ENCODE measurements around the gene APLNR. TPM values are rescaled to one million over a fixed set of nuclear protein-coding genes. Genes with fewer than 3 reads are reported as not detected.

APLNR gene
- total and polyA plus RNA-seq, 2 of the 8 experiments (the other 6 are each of a cell fraction or from before 2014, with no cell fraction given): 0.80 TPM; not detected in 1

GRCh38 chr11:57248780-57249383 is 11.8 kb upstream of the APLNR start:
- Histone ChIP-seq H2BK15ac (ENCODE audit: low read length) (0 out of 2 replicates have a peak overlapping the region, but pooled peaks have one; percentile 47), H3K18ac (ENCODE audit: extremely low read depth, low read length) (no peak overlapping the region), H3K14ac (ENCODE audit: insufficient read length) (no peak overlapping the region), H3K79me2 (ENCODE audit: control insufficient read depth in 1 of 2, insufficient read depth in 2 of 2, low read length in 2 of 2) (no peaks in the 10 kb centered on the region), H2BK120ac (replicated peaks; ENCODE audit: low read depth, low read length) (no peak overlapping the region), H3K9me3 (ENCODE audit: insufficient read depth in 2 of 2, low read depth in 1 of 2, low read length in 1 of 2) (no peaks in the 10 kb centered on the region), H4K8ac (ENCODE audit: extremely low read depth, insufficient read depth, low read length) (no peak overlapping the region), H4K91ac (replicated peaks; ENCODE audit: insufficient read length, low read length) (no peak overlapping the region), H3K4me1 (replicated peaks in 1 of 4; ENCODE audit: control insufficient read depth in 3 of 4, insufficient read depth in 4 of 4, low read length in 3 of 4) (peaks cover 0 to 2% (median 0%) of the 10 kb centered on the region in 4 experiments; a peak in 1 of 7 replicates), H3K23ac (ENCODE audit: insufficient read length) (no peak overlapping the region), H3K4me3 (ENCODE audit: extremely low read depth in 1 of 4, insufficient read depth in 2 of 4, low read depth in 3 of 4, low read length in 4 of 4) (no peak overlapping the region), H2BK12ac (ENCODE audit: low read depth, low read length) (no peak overlapping the region; the same call in 1 of the 2 replicates), H3K27me3 (replicated peaks in 1 of 4; ENCODE audit: control insufficient read depth in 3 of 4, extremely low read depth in 1 of 4, insufficient read depth in 3 of 4, low read length in 3 of 4) (no peaks in the 10 kb centered on the region), H2AK5ac (ENCODE audit: low read depth, low read length) (no peak overlapping the region), H3K23me2 (ENCODE audit: low read depth, low read length) (no peaks in the 10 kb centered on the region), H3K4me2 (ENCODE audit: insufficient read depth in 1 of 2, low read depth in 2 of 2, low read length in 2 of 2) (no peak overlapping the region), H3K56ac (replicated peaks; ENCODE audit: insufficient read length, low read depth, low read length) (no peak overlapping the region), H3K79me1 (ENCODE audit: low read depth, low read length) (no peaks in the 10 kb centered on the region), H3K4ac (replicated peaks; ENCODE audit: insufficient read length, low read depth, low read length) (no peak overlapping the region), H4K5ac (ENCODE audit: insufficient read length, low read depth, low read length) (no peak overlapping the region), H3K36me3 (ENCODE audit: control insufficient read depth in 2 of 4, insufficient read depth in 4 of 4, low read length in 3 of 4) (no peaks in the 10 kb centered on the region), H3K9ac (replicated peaks in 1 of 4; ENCODE audit: extremely low read depth in 1 of 4, low read depth in 3 of 4, low read length in 3 of 4) (no peak overlapping the region), H2BK20ac (ENCODE audit: low read length) (no peak overlapping the region), H4K20me1 (replicated peaks in 1 of 2; ENCODE audit: control insufficient read depth in 1 of 2, insufficient read depth in 2 of 2, low read length in 2 of 2) (no peaks in the 10 kb centered on the region), H2AFZ (ENCODE audit: low read length) (0 out of 2 replicates have a peak overlapping the region, but pooled peaks have one; percentile 72), H3K27ac (ENCODE audit: low read depth, low read length) (no peak overlapping the region), H2BK5ac (ENCODE audit: low read depth, low read length) (no peak overlapping the region)
- DNase-seq (ENCODE audit: low read depth in 1 of 2, low spot score in 2 of 2): peak; percentile 70 to 85
- CTCF ChIA-PET (ENCODE audit: partially characterized antibody): interaction anchor here (0.6 to 33.7 kb wide), 73 partner anchors 9 to 1303 kb away, joined by 3 to 942 read pairs (median 6); partner anchors contain the start of genes APLNR and LRRC55
- POLR2A ChIA-PET (ENCODE audit: partially characterized antibody): interaction anchor here (0.8 to 1.5 kb wide), 3 partner anchors 76 to 118 kb away, joined by 3 to 6 read pairs (median 4); no protein-coding TSS in a partner anchor
- FAIRE-seq: peak; percentile 52
- 45% methylated on average over 7 of the region's 9 CpGs; no CpG with 5 or more reads in 1 of the 2 experiments for WGBS, 2 experiments (ENCODE audit: extremely low coverage in 1 of 2, insufficient coverage in 1 of 2, insufficient read length in 1 of 2, insufficient replicate concordance in 2 of 2, low coverage in 1 of 2, low lambda C conversion rate in 2 of 2, missing lambda C conversion rate in 1 of 2)
- no peak for TF ChIP-seq E2F6 (IDR thresholded peaks at IDR 0.05)
- no peak for TF ChIP-seq KDM5A (IDR thresholded peaks at IDR 0.05; ENCODE audit: low read length)
- TF ChIP-seq TEAD4 (IDR thresholded peaks at IDR 0.05; ENCODE audit: low read depth, low read length): no peak
- no peak for TF ChIP-seq CREB1 (IDR thresholded peaks at IDR 0.05)
- TF ChIP-seq EZH2 (IDR thresholded peaks at IDR 0.05; ENCODE audit: low read depth, low read length, severe bottlenecking): no peak
- TF ChIP-seq NRF1 (IDR thresholded peaks at IDR 0.05; ENCODE audit: low read depth, low read length): no peak
- no peak for TF ChIP-seq RFX5 (IDR thresholded peaks at IDR 0.05; ENCODE audit: borderline replicate concordance, low read depth, low read length)
- peak; percentile 95 to 98 for TF ChIP-seq RAD21 (IDR thresholded peaks at IDR 0.05 in 1 of 2, conservative IDR thresholded peaks at IDR 0.05 in 1 of 2; ENCODE audit: low read depth in 2 of 2, low read length in 2 of 2)
- TF ChIP-seq CHD2 (IDR thresholded peaks at IDR 0.05; ENCODE audit: low read length): no peak
- no peak for TF ChIP-seq POU5F1 (IDR thresholded peaks at IDR 0.05; ENCODE audit: low read depth, low read length)
- no peak for TF ChIP-seq BCL11A (IDR thresholded peaks at IDR 0.05; ENCODE audit: low read depth in 2 of 2, low read length in 2 of 2)
- TF ChIP-seq SP4 (IDR thresholded peaks at IDR 0.05; ENCODE audit: low read length): no peak
